Right ventricle myocardium inferior (tissue), 1 donor: ENCODE measurements around the gene GLYR1. TPM values are rescaled to one million over a fixed set of nuclear protein-coding genes. Genes with fewer than 3 reads are reported as not detected.

ENCODE experiments used
- ATAC-seq: fragments of 200-7000 bp; cut with Tn5 transposase; one replicate; pipeline ENCODE4 v1.9.1; 2020; ENCODE audit warnings: mild to moderate bottlenecking, moderate library complexity
- DNase-seq: peaks from one replicate; pipeline ENCODE4 v3.0.0; 2021; ENCODE audit errors: missing footprints
- intact Hi-C: fragments of 100-400 bp; cut with DNase I; formaldehyde crosslinking; loops from one replicate; pipeline ENCODE4 v1.11.0; 2022
- total RNA-seq: library from RNA; stranded (reverse); fragmentation: NEBNext Ultra II Directional; extraction: Animal tissue kit (Norgen Biotek cat#: 25700); gene quantifications from one replicate; pipeline ENCODE4 v1.2.1, GENCODE V29; 2021
- donor health status: DM: no; HTN: yes; CAD: no; lungs with severe emphysema.

Gene GLYR1
- total RNA-seq, 1 donor from 2014 or later, result 88.8 TPM

DNA sequence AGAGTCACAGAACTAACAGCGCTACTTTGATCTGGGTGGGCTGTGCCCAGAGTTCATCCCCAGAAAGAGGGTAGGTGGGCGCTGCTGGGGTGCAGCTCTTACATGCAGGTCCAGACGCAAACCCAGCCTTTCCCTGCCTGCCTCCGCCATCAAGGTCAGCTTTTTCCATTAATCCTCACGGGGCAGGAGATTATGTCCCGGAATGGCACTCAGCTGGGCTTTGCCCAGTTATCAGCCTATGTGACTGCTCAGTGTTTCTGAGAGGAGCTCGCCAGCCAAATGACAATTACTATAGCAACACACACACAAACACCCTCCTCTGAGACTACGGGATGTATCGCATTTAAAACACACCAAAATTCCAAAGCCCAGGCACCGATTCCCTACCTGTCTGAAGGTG is 20.1 kb downstream of the GLYR1 start:
- intact Hi-C loops, result no loop called here
- no peak for DNase-seq
- ATAC-seq, result peak; percentile 72

DNA sequence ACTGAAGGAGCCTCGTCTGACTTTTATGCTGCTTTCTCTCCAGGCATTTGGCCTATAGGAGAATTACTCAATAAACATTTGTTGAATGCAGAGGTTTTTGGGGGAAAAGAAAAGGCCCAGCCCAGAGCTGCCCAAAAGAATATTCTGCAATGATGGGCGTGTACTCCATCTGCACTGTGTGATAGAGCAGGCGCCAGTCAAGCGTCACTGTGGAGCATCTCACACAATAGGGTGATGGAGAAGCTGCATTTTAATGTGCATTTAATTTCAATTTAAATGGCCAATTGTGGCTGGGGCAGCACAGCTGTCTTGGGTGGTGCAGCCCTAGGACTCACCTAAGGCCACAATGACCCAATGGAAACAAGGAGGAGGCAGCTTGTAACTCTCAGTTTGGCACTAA is 20.6 kb downstream of the GLYR1 start:
- DNase-seq (no peak), ATAC-seq (no peak)
- intact Hi-C loops, result no loop called here

DNA sequence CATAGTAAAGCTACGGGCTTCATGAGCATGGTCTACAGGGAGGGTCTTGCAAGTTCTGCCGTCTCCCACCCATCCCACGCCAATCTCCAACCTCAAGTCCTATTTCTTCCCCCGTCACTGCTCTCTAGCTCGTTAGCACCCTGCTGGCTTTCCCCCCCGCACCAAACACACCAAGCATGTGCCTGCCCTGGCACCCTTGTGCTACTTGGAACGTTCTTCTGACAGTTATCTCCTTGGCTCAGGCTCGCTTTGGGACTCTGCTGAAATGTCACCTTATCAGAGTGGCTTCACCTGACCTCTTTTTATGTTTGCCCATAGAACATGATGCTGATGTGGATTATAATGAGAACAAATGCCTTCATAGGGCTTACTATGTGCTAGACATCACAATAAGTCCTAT is 21.9 kb downstream of the GLYR1 start:
- ATAC-seq (peak; percentile 66), DNase-seq (peak; percentile 73)
- intact Hi-C loops, result no loop called here

DNA sequence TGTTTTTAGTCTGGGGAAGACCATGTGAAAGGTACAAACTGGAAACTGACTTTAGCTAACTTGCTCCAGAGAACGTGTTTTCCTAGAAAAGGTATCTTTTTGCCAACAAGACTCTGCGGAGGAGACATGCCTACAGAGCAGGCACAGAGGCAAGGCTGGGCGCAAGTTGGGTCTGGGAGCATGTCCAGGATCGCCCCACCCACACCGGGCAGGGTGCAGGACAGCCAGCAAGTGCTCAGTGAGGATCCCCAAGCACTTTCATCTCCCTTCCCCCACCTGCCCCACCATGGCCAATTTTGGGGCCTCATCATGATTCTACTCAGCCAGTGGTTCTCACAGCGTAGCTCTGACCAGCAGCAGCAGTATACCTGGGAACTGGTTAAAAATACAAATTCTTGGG is 26.4 kb downstream of the GLYR1 start:
- intact Hi-C loops, result no loop called here
- ATAC-seq (peak; percentile 60), DNase-seq (no peak)

DNA sequence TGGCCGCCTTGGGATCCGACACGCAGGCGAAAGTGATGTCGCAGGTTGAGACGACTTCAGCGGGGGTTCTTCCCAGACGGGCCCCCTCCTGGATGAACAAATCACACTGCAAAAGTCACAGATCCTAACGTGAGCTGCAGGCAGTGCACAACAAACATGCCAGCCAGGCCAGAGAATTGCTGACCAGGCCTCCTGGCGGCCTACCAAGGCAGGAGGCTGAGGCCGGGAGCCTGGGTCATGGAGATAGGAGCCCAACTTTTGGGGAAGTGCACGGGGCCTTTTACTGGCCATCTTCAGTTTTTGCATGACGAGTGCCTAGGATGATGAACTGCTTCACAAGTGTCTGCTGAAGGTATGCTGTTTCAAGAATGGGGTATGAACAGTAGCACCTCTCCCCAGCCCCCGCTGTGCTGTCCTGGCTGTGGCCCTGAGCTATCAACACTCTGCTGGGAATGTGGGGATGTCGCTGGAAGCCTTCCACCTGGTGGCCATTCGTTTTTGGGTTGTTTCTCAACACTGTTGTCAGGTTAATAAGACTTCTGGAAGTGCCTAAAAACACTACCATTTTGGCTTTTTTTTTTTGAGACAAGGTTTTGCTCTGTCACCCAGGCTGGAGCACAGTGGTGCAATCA is 32.4 kb downstream of the GLYR1 start:
- DNase-seq (peak; percentile 58), ATAC-seq (peak; percentile 67)
- intact Hi-C loops, result loop anchor here (2.0 kb wide), 1 partner anchor 16 kb away; no protein-coding TSS in a partner anchor

DNA sequence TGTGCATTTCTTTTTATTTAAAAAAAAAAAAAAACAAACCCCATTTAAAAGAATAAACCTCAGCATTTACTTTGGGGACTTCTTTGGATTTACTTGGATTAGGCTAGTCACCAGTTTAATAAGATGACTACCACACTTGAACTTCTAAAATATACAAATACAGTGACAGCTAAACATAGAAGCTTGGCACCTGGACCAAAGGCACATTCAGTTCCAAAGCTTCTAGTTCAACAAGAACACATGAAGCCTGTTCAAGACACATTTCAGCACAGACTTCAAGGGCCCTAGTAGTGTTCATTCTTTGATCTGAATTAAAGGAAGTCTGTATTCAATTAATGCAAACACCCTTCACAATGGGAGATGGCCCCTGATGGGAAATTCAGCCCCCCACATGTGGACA is 33.0 kb downstream of the GLYR1 start:
- ATAC-seq (peak; percentile 80), DNase-seq (no peak)
- intact Hi-C loops, result loop anchor here (2.0 kb wide), 1 partner anchor 17 kb away; no protein-coding TSS in a partner anchor

DNA sequence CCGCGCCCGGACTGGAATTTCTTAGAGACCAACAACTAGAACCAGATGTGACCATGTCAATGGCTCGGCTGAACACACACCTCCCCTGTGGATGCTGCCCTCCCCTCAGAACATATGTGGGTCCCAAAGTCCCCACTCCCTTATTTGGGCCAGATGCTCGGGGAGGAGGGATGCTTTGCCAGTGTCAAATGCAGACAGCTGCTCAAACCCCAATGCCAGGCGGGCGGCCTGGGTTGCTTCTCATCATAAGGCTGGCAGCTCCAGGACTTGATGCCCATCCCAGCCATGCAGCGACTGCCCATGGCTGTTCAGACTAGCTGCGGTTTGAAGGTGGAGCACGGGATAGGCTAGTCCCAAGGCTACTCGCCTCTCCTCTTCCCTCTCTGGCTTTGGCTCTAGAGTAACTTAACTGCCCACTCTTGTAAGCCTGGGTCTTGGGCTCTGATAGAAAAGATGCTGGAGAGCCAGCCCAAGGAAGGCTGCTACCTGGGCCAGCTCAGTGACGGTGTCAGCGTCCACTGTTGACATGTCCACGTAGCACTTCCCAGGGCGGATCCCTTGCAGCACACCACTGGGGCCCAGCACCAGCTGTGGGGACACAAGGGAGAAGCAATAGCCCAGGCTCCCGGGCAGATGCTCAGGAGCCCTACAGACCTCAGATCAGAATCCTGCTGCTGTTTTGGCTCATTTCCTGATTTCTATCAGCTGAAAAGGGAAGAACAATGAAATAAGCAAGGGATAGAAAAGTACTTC is 33.7 kb downstream of the GLYR1 start:
- ATAC-seq (peak; percentile 49), DNase-seq (no peak)
- intact Hi-C loops, result loop anchor here (2.0 kb wide), 1 partner anchor 17 kb away; no protein-coding TSS in a partner anchor

DNA sequence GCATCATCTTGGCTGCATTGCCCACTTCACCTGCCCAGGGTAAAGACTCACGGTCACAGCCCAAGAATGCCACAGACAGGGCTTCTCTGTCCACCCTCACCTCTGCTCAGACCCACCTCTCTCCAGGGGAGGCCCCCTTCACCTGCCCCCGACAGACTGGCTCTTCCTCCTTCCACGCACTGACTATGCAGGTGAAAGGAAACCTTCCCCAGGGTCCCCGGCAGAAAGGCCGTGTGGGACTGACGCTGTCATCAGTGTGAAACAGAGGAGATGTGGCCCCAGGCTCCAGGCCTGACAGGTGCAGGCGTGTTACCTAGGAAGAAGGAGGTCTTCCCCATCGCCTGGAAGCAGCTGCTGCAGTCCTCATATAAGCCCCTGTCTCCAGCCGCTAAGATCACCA is 35.3 kb downstream of the GLYR1 start:
- ATAC-seq, result no peak
- DNase-seq, result no peak
- intact Hi-C loops, result no loop called here

DNA sequence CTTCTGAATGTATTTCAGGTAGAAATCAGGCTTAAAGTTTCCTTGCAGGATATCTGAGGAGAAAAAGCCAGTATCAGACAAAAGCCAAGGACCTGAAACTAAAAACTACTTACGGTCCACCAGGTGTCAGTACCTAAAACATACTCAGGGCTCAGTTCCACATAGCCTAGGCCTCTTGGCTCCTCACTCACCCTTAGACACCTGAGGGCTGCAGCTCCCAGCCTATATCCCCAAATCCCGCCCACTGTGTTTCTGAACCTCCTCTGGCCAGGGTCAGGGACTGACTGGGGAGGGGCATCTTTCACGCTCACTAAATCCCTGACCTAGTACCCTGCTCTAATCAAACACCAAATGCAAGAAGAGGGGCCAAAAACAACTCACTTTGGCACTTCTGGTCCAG is 35.8 kb downstream of the GLYR1 start:
- DNase-seq (no peak), ATAC-seq (no peak)
- intact Hi-C loops, result no loop called here

DNA sequence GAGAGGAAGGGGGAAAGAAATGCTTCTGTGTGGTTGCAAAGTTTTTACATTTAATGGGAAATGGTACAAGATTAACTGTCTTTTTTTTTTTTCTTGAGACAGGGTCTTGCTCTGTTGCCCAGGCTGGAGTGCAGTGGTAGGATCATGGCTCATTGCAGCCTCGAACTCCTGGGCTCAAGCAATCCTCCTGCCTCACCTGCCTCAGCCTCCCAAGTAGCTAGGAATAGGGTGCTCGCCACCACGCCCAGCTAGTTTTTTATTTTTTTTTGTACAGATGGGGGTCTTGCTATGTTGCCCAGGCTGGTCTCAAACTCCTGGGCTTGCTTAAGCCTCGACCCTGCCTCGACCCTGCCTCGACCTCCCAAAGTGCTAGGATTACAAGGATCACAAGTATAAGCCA is 40.8 kb downstream of the GLYR1 start:
- intact Hi-C loops, result loop anchor here (10.0 kb wide), 1 partner anchor 289 kb away; the partner anchor contains the start of gene EEF2KMT
- ATAC-seq, result no peak
- DNase-seq, result no peak

DNA sequence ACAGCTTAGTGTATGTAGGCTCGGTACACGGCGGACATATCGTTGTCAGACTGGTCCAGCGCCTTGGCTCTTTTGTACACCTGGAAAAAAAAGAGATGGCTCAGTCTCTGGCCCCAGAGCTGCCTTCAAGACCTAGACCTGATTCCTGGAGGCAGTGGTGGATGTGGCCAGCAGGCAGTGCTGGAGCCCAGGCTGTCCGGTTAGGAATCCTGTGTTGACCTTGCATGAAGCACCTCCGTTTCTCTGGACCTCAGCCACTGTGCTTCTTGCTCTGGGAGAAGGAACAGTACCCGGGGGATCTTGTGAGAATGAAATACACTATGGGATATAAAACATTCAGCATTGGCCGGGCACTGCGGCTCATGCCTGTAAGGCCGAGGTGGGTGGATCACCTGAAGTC is 41.9 kb downstream of the GLYR1 start:
- DNase-seq (peak; percentile 79), ATAC-seq (peak; percentile 12)
- intact Hi-C loops, result loop anchor here (10.0 kb wide), 1 partner anchor 290 kb away; the partner anchor contains the start of gene EEF2KMT

DNA sequence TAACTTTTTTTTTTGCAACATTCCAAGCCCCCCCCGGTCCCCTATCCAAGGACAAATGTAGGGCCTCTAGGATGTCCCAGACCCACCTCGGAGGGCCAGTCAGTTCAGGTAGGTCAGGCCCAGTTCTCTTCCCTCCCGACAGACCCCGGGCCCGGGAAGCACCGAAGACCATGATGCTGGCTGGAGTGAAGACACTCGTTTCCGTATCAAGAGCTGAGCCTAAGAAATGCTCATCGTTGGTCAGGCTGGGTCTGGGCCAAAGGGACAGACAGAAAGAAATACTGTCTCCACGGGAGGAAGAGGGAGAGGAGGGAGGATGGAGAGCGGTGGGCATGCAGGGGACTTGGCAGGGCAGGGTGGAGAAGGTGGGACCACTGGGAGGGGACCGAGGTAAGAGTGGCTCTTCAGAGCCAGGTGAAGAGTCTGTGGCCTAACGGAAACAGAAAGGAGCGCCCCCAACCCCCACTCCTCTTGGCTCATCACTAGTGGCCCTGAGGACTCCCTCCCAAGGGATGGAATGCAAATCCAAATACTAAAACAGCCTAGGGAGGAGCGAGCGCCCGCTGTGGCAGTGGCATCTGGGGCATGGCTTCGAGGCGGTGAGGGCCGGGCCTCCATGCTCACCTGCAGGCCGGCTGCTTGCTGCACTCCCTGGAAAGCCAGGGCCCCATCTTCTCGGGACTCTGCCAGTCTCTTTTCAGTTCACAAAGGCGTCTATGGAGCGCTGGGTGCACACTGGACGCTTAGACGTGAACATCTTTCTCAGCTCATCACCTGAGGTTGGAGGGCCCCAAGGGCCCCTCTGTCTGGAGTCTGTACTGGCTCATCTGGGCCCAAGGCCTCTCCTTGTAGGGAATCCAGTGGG is 43.0 kb downstream of the GLYR1 start:
- peak; percentile 64 for DNase-seq
- ATAC-seq, result no peak
- intact Hi-C loops, result loop anchor here (5.0 to 10.0 kb wide), 4 partner anchors 43 to 291 kb away; partner anchors contain the start of genes ANKS3, DNAAF8, EEF2KMT and GLYR1

DNA sequence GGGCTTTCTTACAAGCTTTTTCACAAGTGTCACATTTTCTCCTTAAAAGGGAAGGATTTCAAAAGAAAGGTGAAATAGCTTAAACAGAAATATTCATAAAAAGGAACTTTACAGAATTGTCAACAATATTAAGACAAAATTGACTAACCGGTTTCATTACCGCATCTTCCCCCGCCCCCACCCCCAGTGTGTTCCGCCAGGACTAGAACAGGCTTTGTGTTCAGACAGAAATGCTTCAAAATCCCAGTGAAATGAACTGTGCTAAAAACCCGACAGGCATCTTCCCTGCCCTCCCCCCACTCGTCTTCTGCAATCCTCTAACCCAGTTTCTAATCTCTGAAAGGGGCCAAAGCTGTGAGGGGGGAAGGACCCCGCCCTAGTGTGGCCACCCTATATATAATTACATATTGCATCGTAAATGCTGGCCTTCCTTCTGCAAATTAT is 43.7 kb downstream of the GLYR1 start:
- ATAC-seq (no peak), DNase-seq (no peak)
- intact Hi-C loops, result loop anchor here (5.0 to 10.0 kb wide), 4 partner anchors 44 to 291 kb away; partner anchors contain the start of genes ANKS3, DNAAF8, EEF2KMT and GLYR1

DNA sequence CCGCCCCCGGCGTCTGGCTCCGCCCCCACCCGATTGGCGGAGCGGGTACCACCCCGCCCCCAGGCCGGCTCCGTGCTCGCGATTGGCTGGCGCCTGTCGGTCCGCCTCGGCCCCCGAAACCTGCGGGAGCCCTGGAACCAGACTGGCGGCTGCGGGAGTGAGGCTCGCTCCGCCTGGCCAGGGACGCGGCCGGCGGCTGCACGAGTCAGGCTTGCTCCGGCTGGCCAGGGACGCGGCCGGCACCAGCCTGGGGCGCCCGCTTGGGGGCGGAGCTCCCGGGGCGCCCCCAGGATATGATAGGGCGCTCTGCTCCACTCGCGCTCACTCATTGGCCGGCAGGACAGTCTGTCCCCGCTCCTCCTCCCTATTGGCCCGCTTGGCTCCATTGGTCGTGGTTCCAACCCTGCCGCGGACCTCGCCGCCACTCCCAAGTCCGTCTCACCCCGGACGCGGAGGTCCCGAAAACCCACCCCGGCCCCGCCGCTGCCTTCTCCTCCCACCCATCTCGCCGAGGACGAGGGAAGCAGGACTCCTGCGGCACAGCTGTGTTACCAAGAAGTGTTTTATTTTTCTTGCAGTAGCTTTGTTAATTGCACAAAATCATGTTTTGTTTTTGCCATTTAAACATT is 44.3 kb downstream of the GLYR1 start:
- DNase-seq (peak; percentile 96), ATAC-seq (peak; percentile 93)
- intact Hi-C loops, result loop anchor here (5.0 to 10.0 kb wide), 4 partner anchors 45 to 292 kb away; partner anchors contain the start of genes ANKS3, DNAAF8, EEF2KMT and GLYR1

DNA sequence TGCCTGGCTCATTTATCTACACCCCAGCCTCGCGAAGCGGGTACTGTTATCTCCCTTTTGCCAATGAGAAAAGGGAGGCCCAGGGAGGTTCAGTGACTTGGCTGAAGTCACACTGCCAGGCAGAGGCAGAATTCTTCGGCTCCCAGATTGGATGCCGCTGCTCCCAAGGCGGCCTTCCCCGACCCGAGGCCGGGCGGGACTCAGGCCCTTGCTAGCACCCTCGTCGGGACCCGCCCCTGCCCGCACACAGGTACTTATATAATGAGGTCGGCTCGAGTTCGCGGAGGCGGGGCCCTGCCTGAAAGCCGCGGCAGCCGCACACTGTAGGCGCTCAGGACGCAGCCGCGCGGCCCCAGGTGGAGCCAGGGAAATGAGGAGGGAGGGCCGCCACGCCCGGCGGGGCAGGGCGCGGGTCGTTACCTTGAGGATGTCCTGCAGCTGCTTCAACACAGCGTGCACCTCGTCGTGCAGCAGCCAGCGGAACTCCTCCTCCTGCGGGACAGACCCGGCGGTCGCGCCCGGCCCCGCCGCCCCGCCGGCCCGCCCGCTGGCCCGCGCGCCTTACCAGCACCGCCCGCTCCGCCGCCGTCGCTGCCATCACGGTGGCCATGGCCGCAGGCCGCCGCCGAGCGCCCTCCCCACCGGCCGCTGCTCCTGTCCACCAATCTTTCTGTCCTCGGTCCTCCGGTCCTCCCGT is 45.0 kb downstream of the GLYR1 start, which contains the start of gene ROGDI:
TSS of gene ROGDI (minus strand) at position 672 of the 697 bp plus-strand sequence. CDS start at position 610, 62 bp downstream.
- intact Hi-C loops, result loop anchor here (5.0 to 10.0 kb wide), 4 partner anchors 45 to 293 kb away; partner anchors contain the start of genes ANKS3, DNAAF8, EEF2KMT and GLYR1
- ATAC-seq, result peak; percentile 50
- peak; percentile 94 for DNase-seq

DNA sequence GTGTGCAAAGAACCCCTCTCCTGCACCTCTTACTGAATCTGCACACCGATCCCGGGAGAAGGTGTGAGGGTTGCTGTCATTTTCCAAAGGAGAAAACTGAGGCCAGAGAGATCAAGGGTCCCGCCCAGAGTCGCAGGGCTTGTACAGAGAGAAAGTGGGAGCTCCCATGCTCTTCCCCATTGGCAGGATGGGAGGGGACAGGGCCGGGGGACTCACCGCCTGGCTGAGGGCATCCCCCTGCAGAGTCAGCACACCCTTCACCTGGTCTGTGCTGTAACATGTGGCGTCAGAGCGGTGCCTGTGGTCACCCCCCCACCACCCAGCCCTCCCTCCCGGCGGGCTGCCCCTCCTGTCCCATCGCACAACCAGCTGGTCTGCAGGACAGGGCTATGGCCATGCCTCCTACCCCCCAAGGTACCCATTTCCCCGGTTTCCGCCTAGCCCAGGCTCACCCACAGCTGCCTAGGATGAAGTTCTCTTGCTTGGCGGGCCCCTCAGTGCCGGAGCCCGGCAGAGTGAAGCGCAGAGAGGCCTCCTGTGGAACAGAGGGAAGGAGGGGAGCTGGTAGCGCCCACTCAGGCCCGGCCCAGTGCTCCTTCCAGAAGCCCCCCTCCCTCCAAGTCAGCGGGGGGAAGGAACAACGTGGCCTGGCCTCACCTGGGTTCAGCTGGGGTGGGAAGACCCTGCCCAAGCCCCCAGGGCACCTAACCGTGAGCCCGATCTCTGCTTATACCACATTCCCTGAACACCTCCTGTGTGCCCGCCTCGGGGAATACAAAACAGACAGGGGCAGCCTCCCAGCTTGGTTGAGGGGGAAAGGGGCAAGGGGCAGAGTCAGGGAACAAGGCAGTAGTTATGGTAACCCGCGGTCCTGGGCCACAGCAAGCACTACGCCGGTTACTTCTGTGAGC is 45.8 kb downstream of the GLYR1 start:
- ATAC-seq, result no peak
- intact Hi-C loops, result loop anchor here (5.0 to 10.0 kb wide), 4 partner anchors 46 to 293 kb away; partner anchors contain the start of genes ANKS3, DNAAF8, EEF2KMT and GLYR1
- peak; percentile 55 for DNase-seq
